ENCODE measurements around the gene VASN. TPM values are rescaled to one million over a fixed set of nuclear protein-coding genes. Genes with fewer than 3 reads are reported as not detected.
A peak's percentile ranks its signal among the peaks of the same experiment; 100 is the strongest.

Gene VASN
- total and polyA plus RNA-seq, 9 of the 15 experiments (the other 6 are each of a cell fraction or from before 2014, with no cell fraction given): 0.01 to 2.5 (median 0.41) TPM; not detected in 1

GRCh38 chr16:4402439-4403132, 30.9 kb downstream of the VASN start (continued):
- no peak for TF ChIP-seq TGIF2 (CRISPR knock-in tag; IDR thresholded peaks at IDR 0.05)
- peak; percentile 79 for TF ChIP-seq SMC3 (conservative IDR thresholded peaks at IDR 0.05; ENCODE audit: insufficient read depth, low read depth, low read length)
- TF ChIP-seq ZNF224 (CRISPR knock-in tag; IDR thresholded peaks at IDR 0.05): no peak
- TF ChIP-seq PRDM10 (IDR thresholded peaks at IDR 0.05; ENCODE audit: partially characterized antibody): no peak
- TF ChIP-seq ZMIZ1 (IDR thresholded peaks at IDR 0.05; ENCODE audit: low read depth in 2 of 2, low read length in 2 of 2): peak in 1 of 2 experiments; percentile 30; a peak in 1 of 4 replicates
- no peak for TF ChIP-seq PPARD (CRISPR knock-in tag; IDR thresholded peaks at IDR 0.05)
- TF ChIP-seq NCOA6 (IDR thresholded peaks at IDR 0.05): no peak
- no peak for TF ChIP-seq EP300 (IDR thresholded peaks at IDR 0.05; ENCODE audit: low read length)
- 0 out of 4 replicates have a peak, but pooled peaks of 1 of the 2 experiments have one; percentile 24 for TF ChIP-seq MLLT1 (IDR thresholded peaks at IDR 0.05)
- TF ChIP-seq NFYB (IDR thresholded peaks at IDR 0.05; ENCODE audit: extremely low read depth, insufficient read length): no peak
- no peak for TF ChIP-seq PURB (CRISPR knock-in tag; IDR thresholded peaks at IDR 0.05; ENCODE audit: low read depth)
- TF ChIP-seq UBTF (IDR thresholded peaks at IDR 0.05; ENCODE audit: borderline replicate concordance in 1 of 2, low read depth in 2 of 2, low read length in 2 of 2): no peak
- no peak for TF ChIP-seq BCOR (IDR thresholded peaks at IDR 0.05)
- no peak for TF ChIP-seq HOMEZ (CRISPR knock-in tag; IDR thresholded peaks at IDR 0.05)

Data from K562 (cell line).